Measurements from ENCODE around the gene GFRA1. TPM values are rescaled to one million over a fixed set of nuclear protein-coding genes. Genes with fewer than 3 reads are reported as not detected.
"Not testable (repeated sequence)": the region's sequence is repeated elsewhere in the genome, so short reads cannot be mapped to it uniquely, and the experiment has no call there.

GFRA1 gene
- total RNA-seq, 3 donors from 2014 or later = 0.03 to 0.11 (median 0.08) TPM

GRCh38 chr10:116053009-116053730, 219.8 kb downstream of the GFRA1 start:
- H3K4me3 Mint-ChIP-seq, H3K9me3 Mint-ChIP-seq: not testable (repeated sequence)

DNA sequence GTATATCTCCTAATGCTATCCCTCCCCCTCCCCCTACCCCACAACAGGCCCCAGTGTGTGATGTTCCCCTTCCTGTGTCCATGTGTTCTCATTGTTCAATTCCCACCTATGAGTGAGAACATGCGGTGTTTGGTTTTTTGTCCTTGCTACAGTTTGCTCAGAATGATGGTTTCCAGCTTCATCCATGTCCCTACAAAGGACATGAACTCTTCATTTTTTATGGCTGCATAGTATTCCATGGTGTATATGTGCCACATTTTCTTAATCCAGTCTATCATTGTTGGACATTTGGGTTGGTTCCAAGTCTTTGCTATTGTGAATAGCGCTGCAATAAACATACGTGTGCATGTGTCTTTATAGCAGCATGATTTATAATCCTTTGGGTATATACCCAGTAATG, 220.5 kb downstream of the GFRA1 start:
- not testable (repeated sequence) for DNase-seq; H3K4me3 Mint-ChIP-seq; H3K9me3 Mint-ChIP-seq; H3K27me3 Mint-ChIP-seq (ENCODE audit: low read depth); H3K36me3 Mint-ChIP-seq (ENCODE audit: insufficient read depth); ATAC-seq; H3K4me1 Mint-ChIP-seq (ENCODE audit: low read depth)

More at GRCh38 chr10:116053009-116053730, 219.8 kb downstream of the GFRA1 start:
- not testable (repeated sequence) for ATAC-seq; H3K4me1 Mint-ChIP-seq (ENCODE audit: low read depth); DNase-seq; H3K27me3 Mint-ChIP-seq (ENCODE audit: low read depth); H3K36me3 Mint-ChIP-seq (ENCODE audit: insufficient read depth)

- H3K4me3 Mint-ChIP-seq = no peak overlapping the region
- H3K9me3 Mint-ChIP-seq = no peaks in the 10 kb centered on the region
- H3K27me3 Mint-ChIP-seq (ENCODE audit: low read depth) = no peaks in the 10 kb centered on the region
- no peaks in the 10 kb centered on the region for H3K36me3 Mint-ChIP-seq (ENCODE audit: insufficient read depth)
- ATAC-seq (no peak), DNase-seq (no peak)
- H3K4me1 Mint-ChIP-seq (ENCODE audit: low read depth) = no peaks in the 10 kb centered on the region
These were observed 223.1 kb downstream of the GFRA1 start for GRCh38 chr10:116049974-116050304.

DNA sequence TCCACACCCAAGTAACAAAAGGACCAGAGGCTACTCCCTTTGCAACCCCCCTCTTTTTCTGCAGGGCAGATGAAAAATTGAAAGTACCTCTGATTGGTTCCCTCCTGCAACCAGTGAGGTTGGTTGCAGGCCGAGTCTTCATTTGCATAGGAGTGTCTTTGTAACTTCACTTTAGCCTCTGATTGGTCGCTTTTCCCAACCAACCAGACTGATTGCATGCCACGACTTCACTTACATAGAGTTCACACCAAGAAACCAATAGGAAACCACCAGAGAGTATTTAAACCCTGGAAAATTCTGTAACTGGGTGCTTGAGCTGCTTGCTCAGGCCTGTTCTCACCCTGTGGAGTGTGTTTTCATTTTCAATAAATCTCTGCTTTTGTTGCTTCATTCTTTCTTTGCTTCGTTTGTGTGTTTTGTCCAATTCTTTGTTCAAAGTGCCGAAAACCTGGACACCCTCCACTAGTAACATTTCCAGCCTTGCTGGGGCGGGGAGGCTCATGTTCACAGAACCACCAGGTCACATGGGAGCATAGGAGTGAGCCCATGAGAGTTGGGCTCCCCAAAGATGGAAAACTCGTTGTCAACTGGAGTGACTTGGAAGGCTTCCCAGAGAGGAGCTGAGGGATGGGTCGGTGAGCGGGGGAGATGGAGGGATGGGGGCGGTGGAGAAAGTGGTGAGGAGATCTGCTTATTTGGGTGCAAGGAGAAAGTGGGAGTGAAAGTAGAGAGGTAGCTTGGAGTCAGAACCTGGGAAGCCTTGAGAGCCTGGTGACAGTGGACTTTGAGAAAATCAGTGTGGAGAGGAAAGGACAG, 223.6 kb downstream of the GFRA1 start:
- Mint-ChIP-seq H3K9me3 (no peaks in the 10 kb centered on the region), H3K27me3 (ENCODE audit: low read depth) (no peaks in the 10 kb centered on the region), H3K4me1 (ENCODE audit: low read depth) (no peaks in the 10 kb centered on the region), H3K36me3 (ENCODE audit: insufficient read depth) (no peaks in the 10 kb centered on the region), H3K4me3 (no peak overlapping the region)
- no peak for DNase-seq
- no peak for ATAC-seq

DNA sequence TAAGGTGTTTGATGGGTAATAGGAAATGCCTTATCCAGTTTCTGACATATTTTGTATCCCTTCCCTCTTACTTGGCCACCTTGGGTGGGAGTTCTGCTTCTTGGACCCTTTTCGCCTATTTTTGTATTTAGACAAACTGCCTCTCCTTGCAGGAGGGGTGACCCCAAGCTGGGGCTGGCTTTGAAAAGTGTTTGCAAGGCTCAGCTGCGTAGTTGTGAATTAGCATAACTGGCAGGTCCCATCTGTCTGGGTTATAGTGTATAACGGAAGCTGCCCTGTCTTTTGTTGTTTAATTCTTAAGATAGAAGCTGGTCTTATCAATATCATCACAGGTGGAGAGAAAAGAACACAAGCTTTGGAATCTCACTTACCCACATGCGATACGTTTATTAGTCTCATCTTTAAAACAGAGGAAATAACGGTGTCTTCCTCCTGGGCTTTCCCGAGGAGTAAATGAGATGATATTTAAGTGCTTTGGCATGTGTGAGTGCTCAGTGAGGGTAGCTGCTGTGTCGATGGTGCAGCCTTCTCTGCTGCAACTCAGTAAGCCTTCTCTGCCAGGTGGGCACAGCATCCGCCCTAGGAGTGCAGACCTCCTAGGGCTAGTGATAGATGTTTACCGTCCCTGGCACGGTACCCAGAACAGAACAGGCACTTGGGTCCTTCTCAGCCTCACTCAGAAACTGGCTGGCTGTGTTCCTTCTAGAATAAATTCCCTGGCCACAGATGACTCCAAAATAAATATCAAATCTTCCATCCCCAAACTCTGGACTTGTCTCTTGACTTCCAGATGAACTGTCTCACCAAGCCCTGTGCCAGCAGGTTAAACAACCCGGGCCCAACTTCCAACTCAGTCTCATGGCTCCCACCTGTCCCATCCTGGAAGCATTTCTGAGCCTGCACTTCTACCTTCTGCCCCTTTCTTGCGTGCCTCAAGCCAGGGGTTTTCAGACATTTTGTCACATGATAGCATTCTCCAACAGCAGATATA, 227.3 kb downstream of the GFRA1 start:
- Mint-ChIP-seq H3K27me3 (ENCODE audit: low read depth) (no peaks in the 10 kb centered on the region), H3K4me1 (ENCODE audit: low read depth) (no peaks in the 10 kb centered on the region), H3K36me3 (ENCODE audit: insufficient read depth) (no peaks in the 10 kb centered on the region), H3K4me3 (no peak overlapping the region), H3K9me3 (no peaks in the 10 kb centered on the region)
- ATAC-seq = no peak
- no peak for DNase-seq

- no peak for DNase-seq
- ATAC-seq = no peak
- Mint-ChIP-seq H3K4me3 (no peak overlapping the region), H3K36me3 (ENCODE audit: insufficient read depth) (no peaks in the 10 kb centered on the region), H3K9me3 (no peaks in the 10 kb centered on the region), H3K27me3 (ENCODE audit: low read depth) (no peaks in the 10 kb centered on the region), H3K4me1 (ENCODE audit: low read depth) (no peaks in the 10 kb centered on the region)
These were observed 228.2 kb downstream of the GFRA1 start for GRCh38 chr10:116044801-116045248.

- no peak overlapping the region for H3K4me3 Mint-ChIP-seq
- H3K4me1 Mint-ChIP-seq (ENCODE audit: low read depth) = no peaks in the 10 kb centered on the region
- no peaks in the 10 kb centered on the region for H3K9me3 Mint-ChIP-seq
- no peak for ATAC-seq
- no peaks in the 10 kb centered on the region for H3K36me3 Mint-ChIP-seq (ENCODE audit: insufficient read depth)
- no peak for DNase-seq
- H3K27me3 Mint-ChIP-seq (ENCODE audit: low read depth) = no peaks in the 10 kb centered on the region
These were observed 229.1 kb downstream of the GFRA1 start for GRCh38 chr10:116043861-116044260.

- Mint-ChIP-seq H3K27me3 (ENCODE audit: low read depth) (no peaks in the 10 kb centered on the region), H3K36me3 (ENCODE audit: insufficient read depth) (no peaks in the 10 kb centered on the region), H3K4me3 (no peak overlapping the region), H3K4me1 (ENCODE audit: low read depth) (no peaks in the 10 kb centered on the region), H3K9me3 (no peaks in the 10 kb centered on the region)
- DNase-seq = no peak
- no peak for ATAC-seq
These were observed 229.7 kb downstream of the GFRA1 start for GRCh38 chr10:116043304-116043703.

GRCh38 chr10:116041948-116042347, 231.1 kb downstream of the GFRA1 start:
- Mint-ChIP-seq H3K9me3 (peaks cover 4% of the 10 kb centered on the region), H3K36me3 (ENCODE audit: insufficient read depth) (no peaks in the 10 kb centered on the region), H3K4me1 (ENCODE audit: low read depth) (no peaks in the 10 kb centered on the region), H3K27me3 (ENCODE audit: low read depth) (no peaks in the 10 kb centered on the region), H3K4me3 (no peak overlapping the region)
- no peak for DNase-seq
- no peak for ATAC-seq

- Mint-ChIP-seq H3K4me3 (no peak overlapping the region), H3K36me3 (ENCODE audit: insufficient read depth) (no peaks in the 10 kb centered on the region), H3K4me1 (ENCODE audit: low read depth) (no peaks in the 10 kb centered on the region), H3K9me3 (peaks cover 4% of the 10 kb centered on the region), H3K27me3 (ENCODE audit: low read depth) (no peaks in the 10 kb centered on the region)
- DNase-seq (no peak), ATAC-seq (no peak)
These were observed 233.4 kb downstream of the GFRA1 start for GRCh38 chr10:116039612-116040011.

- H3K4me1 Mint-ChIP-seq (ENCODE audit: low read depth) = no peaks in the 10 kb centered on the region
- H3K4me3 Mint-ChIP-seq = no peak overlapping the region
- DNase-seq (no peak), ATAC-seq (no peak)
- H3K9me3 Mint-ChIP-seq = peaks cover 11% of the 10 kb centered on the region
- no peaks in the 10 kb centered on the region for H3K27me3 Mint-ChIP-seq (ENCODE audit: low read depth)
- H3K36me3 Mint-ChIP-seq (ENCODE audit: insufficient read depth) = no peaks in the 10 kb centered on the region
These were observed 234.7 kb downstream of the GFRA1 start for GRCh38 chr10:116038259-116038658.

- not testable (repeated sequence) for ATAC-seq; H3K4me1 Mint-ChIP-seq (ENCODE audit: low read depth); H3K4me3 Mint-ChIP-seq; H3K27me3 Mint-ChIP-seq (ENCODE audit: low read depth); H3K36me3 Mint-ChIP-seq (ENCODE audit: insufficient read depth); DNase-seq
- H3K9me3 Mint-ChIP-seq = peaks cover 17% of the 10 kb centered on the region
These were observed 237.6 kb downstream of the GFRA1 start for GRCh38 chr10:116035406-116035805.

- Mint-ChIP-seq H3K9me3 (peaks cover 20% of the 10 kb centered on the region), H3K36me3 (ENCODE audit: insufficient read depth) (no peaks in the 10 kb centered on the region), H3K27me3 (ENCODE audit: low read depth) (no peaks in the 10 kb centered on the region), H3K4me1 (ENCODE audit: low read depth) (no peaks in the 10 kb centered on the region), H3K4me3 (no peak overlapping the region)
- ATAC-seq = no peak
- no peak for DNase-seq
These were observed 242.4 kb downstream of the GFRA1 start for GRCh38 chr10:116030576-116030975.

GRCh38 chr10:116029826-116030225, 243.2 kb downstream of the GFRA1 start:
- Mint-ChIP-seq H3K4me1 (ENCODE audit: low read depth) (no peaks in the 10 kb centered on the region), H3K36me3 (ENCODE audit: insufficient read depth) (no peaks in the 10 kb centered on the region), H3K4me3 (no peak overlapping the region), H3K27me3 (ENCODE audit: low read depth) (no peaks in the 10 kb centered on the region), H3K9me3 (peaks cover 20% of the 10 kb centered on the region)
- ATAC-seq = no peak
- DNase-seq = no peak

All from activated T-cell treated with anti-CD3 and anti-CD28 coated beads, Interleukin-2, amount 50 U/mL, for 4 hours (primary cell).